Endothelial cell of umbilical vein (primary cell): ENCODE data around the gene NBEA. TPM values are rescaled to one million over a fixed set of nuclear protein-coding genes. Genes with fewer than 3 reads are reported as not detected.

Experiments
- BruUV-seq: library from RNA; stranded (reverse); fragments of 400-500 nt; replicated peaks from 2 replicates; lab custom pipeline; 2021; lab: Mats Ljungman, UMichigan
- CTCF ChIA-PET: fragments of 300-600, 350-600 bp; sonication (Branson Sonifier 250); formaldehyde crosslinking; loops from one replicate; lab custom pipeline; 2021; ENCODE audit warnings: antibody characterized with exemption, inconsistent platforms; lab: Charles Lee
- POLR2A ChIA-PET: fragments of 300-600, 350-600 bp; sonication (Branson Sonifier 250); formaldehyde crosslinking; loops from one replicate; lab custom pipeline; 2021; ENCODE audit warnings: antibody characterized with exemption, inconsistent platforms; lab: Charles Lee
- DNase-seq: peaks from one replicate; pipeline ENCODE4 v3.0.0-alpha.2; 2011; ENCODE audit warnings: low read depth, low spot score
- FAIRE-seq: peaks from 2 replicates; lab custom pipeline; 2011; peaks lifted over from hg19 to GRCh38; lab: Jason Lieb, UNC
- H2AFZ ChIP-seq: 2 replicates; pipeline ENCODE4 v1.6.0; 2012; ENCODE audit warnings: low read depth, low read length, control low read depth, inconsistent platforms
- H3K27ac ChIP-seq: 2 replicates; pipeline ENCODE4 v1.5.1; 2011; ENCODE audit warnings: low read depth, mild to moderate bottlenecking, control low read depth, low read length, moderate library complexity; ENCODE audit not compliant: insufficient read depth
- H3K27me3 ChIP-seq, 2 experiments: 2 replicates each; pipeline versions ENCODE4 v1.6.0 to v1.6.1; 2011; ENCODE audit warnings: low read length in 2 of 2, mixed read lengths in 1 of 2; ENCODE audit not compliant: control insufficient read depth in 2 of 2, insufficient read depth in 2 of 2
- H3K36me3 ChIP-seq, 2 experiments: 2 replicates in 1 of 2; 3 replicates in 1 of 2; pipeline ENCODE4 v1.5.1; 2011; ENCODE audit warnings: low read length in 2 of 2, mild to moderate bottlenecking in 1 of 2, moderate library complexity in 1 of 2; ENCODE audit not compliant: control insufficient read depth in 2 of 2, insufficient read depth in 2 of 2; ENCODE audit errors: extremely low read depth in 1 of 2
- H3K4me1 ChIP-seq: 3 replicates; pipeline ENCODE4 v1.5.1; 2011; ENCODE audit warnings: mild to moderate bottlenecking, low read length; ENCODE audit not compliant: control insufficient read depth, insufficient read depth; ENCODE audit errors: extremely low read depth
- H3K4me2 ChIP-seq: 2 replicates; pipeline ENCODE4 v1.6.1; 2011; ENCODE audit warnings: low read length, control low read depth, mixed read lengths; ENCODE audit not compliant: insufficient read depth
- H3K4me3 ChIP-seq, 3 experiments: fragments of 200-600 bp in 1 of 3; sonication (generic), shearing (Covaris generic) in 1 of 3; replicated peaks in 1 of 3; 2 replicates each; pipeline ENCODE4 v1.5.1; 2011 to 2016; ENCODE audit warnings: control low read depth in 3 of 3, low read length in 3 of 3, mild to moderate bottlenecking in 2 of 3, inconsistent platforms in 1 of 3, low read depth in 1 of 3, moderate library complexity in 1 of 3; ENCODE audit not compliant: insufficient read depth in 1 of 3
- H3K79me2 ChIP-seq: 2 replicates; pipeline ENCODE4 v1.6.0; 2012; ENCODE audit warnings: low read length, inconsistent platforms; ENCODE audit not compliant: control insufficient read depth, insufficient read depth
- H3K9ac ChIP-seq: replicated peaks from 2 replicates; pipeline ENCODE3; 2011; ENCODE audit warnings: low read length, control low read depth; ENCODE audit not compliant: insufficient read depth; ENCODE audit errors: extremely low read depth
- H3K9me1 ChIP-seq: replicated peaks from 3 replicates; pipeline ENCODE4 v1.6.0; 2011; ENCODE audit warnings: mild to moderate bottlenecking, low read length; ENCODE audit not compliant: control insufficient read depth, insufficient read depth; ENCODE audit errors: extremely low read depth
- H3K9me3 ChIP-seq: replicated peaks from 2 replicates; pipeline ENCODE4 v1.5.1; 2012; ENCODE audit warnings: low read length, inconsistent platforms; ENCODE audit not compliant: control insufficient read depth, insufficient read depth
- H4K20me1 ChIP-seq: replicated peaks from 2 replicates; pipeline ENCODE3; 2011; ENCODE audit warnings: mild to moderate bottlenecking, low read length; ENCODE audit not compliant: control insufficient read depth, insufficient read depth; ENCODE audit errors: extremely low read depth
- EZH2 ChIP-seq: IDR thresholded peaks from 2 replicates; pipeline ENCODE4 v1.6.1; 2012; ENCODE audit warnings: borderline replicate concordance, low read depth, mild to moderate bottlenecking, moderate library complexity, low read length, inconsistent platforms; ENCODE audit not compliant: severe bottlenecking
- FOS ChIP-seq: IDR thresholded peaks from 2 replicates; pipeline ENCODE4 v1.6.1; 2011; ENCODE audit warnings: mild to moderate bottlenecking, low read length, moderate library complexity, borderline replicate concordance; ENCODE audit not compliant: insufficient read depth
- MYC ChIP-seq: IDR thresholded peaks from one replicate; pipeline ENCODE4 v1.6.1; 2011; ENCODE audit warnings: mild to moderate bottlenecking, low read depth, low read length
- dilution Hi-C: fragments of 300-500 bp; cut with MboI; formaldehyde crosslinking; loops from one replicate; pipeline ENCODE4 v1.15.0; 2019; ENCODE audit warnings: low sequenced_read_pairs; ENCODE audit not compliant: extremely low pct_ligation_motif_present
- intact Hi-C: fragments of 100-400 bp; cut with micrococcal nuclease; formaldehyde crosslinking; loops from one replicate; pipeline ENCODE4 v1.10.0; 2022
- polyA plus RNA-seq, 4 experiments: library from polyadenylated mRNA; depleted of rRNA in 3 of 4; stranded (reverse) in 3 of 4; unstranded in 1 of 4; fragments of >200 nt; gene quantifications; 2 replicates each; pipeline versions ENCODE4 v1.2.1 to v1.2.3, GENCODE V29; 2011 to 2012; ENCODE audit warnings: missing spikeins in 1 of 4
- total RNA-seq: library from RNA; stranded (reverse); gene quantifications from 2 replicates; pipeline ENCODE4 v1.2.3, GENCODE V29; 2021
- TF ChIP-seq, protein P1 (sequence below): IDR thresholded peaks from 2 replicates; pipeline ENCODE4 v1.6.1; 2011; ENCODE audit not compliant: insufficient read depth, insufficient read length
- TF ChIP-seq, protein P2 (sequence below), 2 donors: IDR thresholded peaks; 1 replicate in 1 of 2; 2 replicates in 1 of 2; pipeline ENCODE4 v1.5.1; 2011; ENCODE audit warnings: low read length in 2 of 2, mild to moderate bottlenecking in 2 of 2, moderate library complexity in 2 of 2, control low read depth in 1 of 2, inconsistent platforms in 1 of 2, low read depth in 1 of 2; ENCODE audit not compliant: insufficient read depth in 1 of 2; ENCODE audit errors: extremely low read depth in 1 of 2

NBEA gene
- total and polyA plus RNA-seq, 2 donors (not counting 3 experiments of a cell fraction or from before 2014, with no cell fraction given): 3.0 to 4.8 TPM

DNA sequence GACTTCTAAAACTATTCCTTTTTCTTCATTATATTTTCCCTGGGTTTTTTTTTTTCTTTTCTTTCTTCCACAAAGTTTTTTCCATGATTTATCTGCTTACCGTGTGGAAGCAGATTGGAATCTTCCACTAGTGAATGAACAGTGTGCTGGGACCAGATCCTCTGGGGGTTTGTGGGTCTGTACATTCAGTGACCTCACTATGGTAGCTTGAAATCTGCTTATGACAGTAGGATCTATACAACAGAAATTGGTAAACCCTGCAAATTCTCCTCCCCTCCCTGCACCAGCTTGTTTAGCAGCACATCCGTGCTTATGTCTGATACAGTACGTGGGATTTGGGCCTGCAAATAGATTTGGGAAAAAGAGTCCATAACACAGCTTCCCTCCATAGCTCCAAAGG is 560.4 kb downstream of the NBEA start:
- DNase-seq (no peak), FAIRE-seq (no peak)
- no peaks in the 10 kb centered on the region for H3K36me3 ChIP-seq
- no peak overlapping the region for H3K9ac ChIP-seq
- no peak overlapping the region for H2AFZ ChIP-seq
- no peaks in the 10 kb centered on the region for H3K9me1 ChIP-seq
- ChIA-PET POLR2A (no interaction called here), CTCF (no interaction called here)
- TF ChIP-seq EZH2 (no peak), MYC (no peak), FOS (no peak)
- TF ChIP-seq, protein P1, sequence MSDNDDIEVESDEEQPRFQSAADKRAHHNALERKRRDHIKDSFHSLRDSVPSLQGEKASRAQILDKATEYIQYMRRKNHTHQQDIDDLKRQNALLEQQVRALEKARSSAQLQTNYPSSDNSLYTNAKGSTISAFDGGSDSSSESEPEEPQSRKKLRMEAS: no peak
- TF ChIP-seq, protein P2, sequence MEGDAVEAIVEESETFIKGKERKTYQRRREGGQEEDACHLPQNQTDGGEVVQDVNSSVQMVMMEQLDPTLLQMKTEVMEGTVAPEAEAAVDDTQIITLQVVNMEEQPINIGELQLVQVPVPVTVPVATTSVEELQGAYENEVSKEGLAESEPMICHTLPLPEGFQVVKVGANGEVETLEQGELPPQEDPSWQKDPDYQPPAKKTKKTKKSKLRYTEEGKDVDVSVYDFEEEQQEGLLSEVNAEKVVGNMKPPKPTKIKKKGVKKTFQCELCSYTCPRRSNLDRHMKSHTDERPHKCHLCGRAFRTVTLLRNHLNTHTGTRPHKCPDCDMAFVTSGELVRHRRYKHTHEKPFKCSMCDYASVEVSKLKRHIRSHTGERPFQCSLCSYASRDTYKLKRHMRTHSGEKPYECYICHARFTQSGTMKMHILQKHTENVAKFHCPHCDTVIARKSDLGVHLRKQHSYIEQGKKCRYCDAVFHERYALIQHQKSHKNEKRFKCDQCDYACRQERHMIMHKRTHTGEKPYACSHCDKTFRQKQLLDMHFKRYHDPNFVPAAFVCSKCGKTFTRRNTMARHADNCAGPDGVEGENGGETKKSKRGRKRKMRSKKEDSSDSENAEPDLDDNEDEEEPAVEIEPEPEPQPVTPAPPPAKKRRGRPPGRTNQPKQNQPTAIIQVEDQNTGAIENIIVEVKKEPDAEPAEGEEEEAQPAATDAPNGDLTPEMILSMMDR (IDR thresholded peaks at IDR 0.05; ENCODE audit: extremely low read depth in 1 of 2, insufficient read depth in 1 of 2, low read depth in 1 of 2, low read length in 2 of 2): no peak
- dilution Hi-C loops (no loop called here), intact Hi-C loops (no loop called here)
- no peaks in the 10 kb centered on the region for H4K20me1 ChIP-seq
- no peaks in the 10 kb centered on the region for H3K4me1 ChIP-seq
- no peak overlapping the region for H3K4me2 ChIP-seq
- no peaks in the 10 kb centered on the region for H3K79me2 ChIP-seq
- H3K9me3 ChIP-seq: no peaks in the 10 kb centered on the region
- H3K4me3 ChIP-seq: no peak overlapping the region
- no TSS peak for BruUV-seq
- no peaks in the 10 kb centered on the region for H3K27me3 ChIP-seq
- no peak overlapping the region for H3K27ac ChIP-seq
